HG03469 (cell line): ENCODE results near the gene FIP1L1.
A peak's percentile ranks its signal among the peaks of the same experiment; 100 is the strongest.
"Not testable (repeated sequence)": the region's sequence is repeated elsewhere in the genome, so short reads cannot be mapped to it uniquely, and the experiment has no call there.

Source experiments
- ATAC-seq: cut with Tn5 transposase; IDR thresholded peaks from one replicate; pipeline ENCODE4 v1.9.1; 2021; ENCODE audit warnings: mild to moderate bottlenecking, moderate library complexity, moderate number of reproducible peaks; ENCODE audit not compliant: unreplicated experiment

Gene FIP1L1, protein sequence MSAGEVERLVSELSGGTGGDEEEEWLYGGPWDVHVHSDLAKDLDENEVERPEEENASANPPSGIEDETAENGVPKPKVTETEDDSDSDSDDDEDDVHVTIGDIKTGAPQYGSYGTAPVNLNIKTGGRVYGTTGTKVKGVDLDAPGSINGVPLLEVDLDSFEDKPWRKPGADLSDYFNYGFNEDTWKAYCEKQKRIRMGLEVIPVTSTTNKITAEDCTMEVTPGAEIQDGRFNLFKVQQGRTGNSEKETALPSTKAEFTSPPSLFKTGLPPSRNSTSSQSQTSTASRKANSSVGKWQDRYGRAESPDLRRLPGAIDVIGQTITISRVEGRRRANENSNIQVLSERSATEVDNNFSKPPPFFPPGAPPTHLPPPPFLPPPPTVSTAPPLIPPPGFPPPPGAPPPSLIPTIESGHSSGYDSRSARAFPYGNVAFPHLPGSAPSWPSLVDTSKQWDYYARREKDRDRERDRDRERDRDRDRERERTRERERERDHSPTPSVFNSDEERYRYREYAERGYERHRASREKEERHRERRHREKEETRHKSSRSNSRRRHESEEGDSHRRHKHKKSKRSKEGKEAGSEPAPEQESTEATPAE

DNA sequence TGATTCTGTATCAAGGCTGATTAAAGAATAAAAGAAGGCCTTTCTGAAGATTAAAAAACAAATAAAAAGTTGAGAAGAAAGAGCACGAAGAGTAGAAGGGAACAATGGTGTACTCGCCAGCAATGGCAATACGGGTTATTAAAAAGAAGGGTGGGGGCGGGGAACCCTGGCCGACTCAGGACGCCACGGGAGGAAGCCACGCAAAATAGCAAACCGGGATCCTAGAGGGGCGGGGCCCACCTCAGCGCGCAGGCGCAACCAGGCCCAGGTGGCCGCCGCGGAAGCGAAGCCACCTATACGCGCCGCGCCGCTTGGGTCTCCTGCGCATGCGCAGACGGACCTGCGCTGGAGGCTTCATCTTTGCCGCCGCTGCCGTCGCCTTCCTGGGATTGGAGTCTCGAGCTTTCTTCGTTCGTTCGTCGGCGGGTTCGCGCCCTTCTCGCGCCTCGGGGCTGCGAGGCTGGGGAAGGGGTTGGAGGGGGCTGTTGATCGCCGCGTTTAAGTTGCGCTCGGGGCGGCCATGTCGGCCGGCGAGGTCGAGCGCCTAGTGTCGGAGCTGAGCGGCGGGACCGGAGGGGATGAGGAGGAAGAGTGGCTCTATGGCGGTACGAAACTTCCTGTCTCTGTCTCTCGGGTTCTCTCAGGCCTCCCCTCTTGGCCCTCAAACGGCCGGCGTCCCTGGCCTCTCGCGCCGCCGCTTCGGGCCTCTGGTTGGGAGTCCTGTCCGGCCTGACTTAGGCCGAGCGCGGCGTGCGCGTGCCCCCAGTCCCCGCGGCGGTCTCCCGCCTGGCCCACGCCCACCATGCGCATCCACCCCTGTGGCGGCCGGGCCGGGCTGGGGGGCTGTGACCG, at the start of gene FIP1L1:
TSS of gene FIP1L1 (plus strand) at position 323 of the 852 bp plus-strand sequence. CDS start at position 521, 198 bp downstream.
- peak; percentile 89 for ATAC-seq

GRCh38 chr4:53334916-53335315, 42.5 kb upstream of the FIP1L1 start:
- ATAC-seq, result not testable (repeated sequence)

- ATAC-seq, result not testable (repeated sequence)
Measured at GRCh38 chr4:53340145-53340544, 37.3 kb upstream of the FIP1L1 start.

- not testable (repeated sequence) for ATAC-seq
Measured at GRCh38 chr4:53346392-53346791, 31.0 kb upstream of the FIP1L1 start.

DNA sequence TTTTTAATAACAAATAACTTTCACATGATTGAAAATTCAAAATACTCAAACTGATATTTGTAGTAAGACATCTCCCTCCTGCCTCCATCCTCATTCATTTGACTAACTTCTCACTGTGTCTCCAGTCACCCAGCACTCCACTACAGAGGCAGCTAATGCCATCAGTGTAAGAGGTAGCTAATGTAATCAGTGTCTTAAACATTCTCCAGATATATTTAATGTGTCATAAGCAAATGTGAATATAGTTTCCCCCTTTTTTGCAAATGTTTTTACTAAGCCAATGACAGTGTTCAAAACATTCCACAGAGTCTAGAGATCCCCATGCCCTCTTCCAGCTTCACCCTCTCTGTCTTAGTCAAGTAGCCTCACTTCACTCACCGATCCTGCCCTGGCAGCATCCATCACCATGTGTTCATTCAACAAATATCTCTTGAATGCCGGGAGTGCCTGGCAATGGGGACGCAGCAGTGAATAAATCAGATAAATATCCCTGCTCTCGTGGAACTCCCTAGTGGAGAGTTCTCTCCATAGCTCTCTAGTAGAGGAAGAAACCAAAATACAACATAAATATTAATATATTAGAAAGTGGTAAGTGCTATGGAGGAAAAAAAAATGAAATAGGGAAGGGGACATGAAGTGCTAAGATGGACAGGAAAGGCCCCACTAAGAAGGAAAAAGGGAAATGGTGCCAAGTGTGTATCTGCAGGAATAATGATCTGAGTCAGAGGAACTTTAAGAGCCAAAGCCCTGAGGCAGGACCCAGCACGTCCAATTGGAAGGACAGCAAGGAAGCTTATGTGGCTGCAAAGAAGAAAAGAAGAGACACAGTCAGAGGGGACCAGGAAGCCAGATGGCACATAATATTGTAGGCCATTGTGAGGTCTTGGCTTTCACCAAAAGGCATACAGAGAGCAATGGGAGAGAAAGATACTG, 30.3 kb upstream of the FIP1L1 start:
- ATAC-seq, result no peak

- ATAC-seq, result no peak
Measured at GRCh38 chr4:53348046-53348445, 29.4 kb upstream of the FIP1L1 start.

DNA sequence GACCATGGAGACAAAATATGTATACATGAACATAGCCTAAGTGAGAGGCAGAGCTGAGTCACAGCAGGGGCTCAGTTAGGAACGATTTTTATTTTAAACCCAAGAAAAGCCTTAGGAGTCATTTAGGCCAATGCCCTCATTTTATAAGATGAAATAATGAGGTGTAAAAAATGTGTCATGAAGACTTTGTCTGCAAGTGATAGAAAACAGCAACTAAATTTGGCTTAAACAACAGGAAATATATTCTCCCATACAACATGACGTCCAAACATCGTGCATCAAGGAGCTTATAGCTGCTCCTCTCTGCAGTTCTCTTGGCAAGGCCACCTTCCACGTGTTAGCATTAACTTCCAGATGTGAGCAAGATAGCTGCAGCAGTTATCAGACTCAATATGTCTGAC, 28.4 kb upstream of the FIP1L1 start:
- ATAC-seq, result no peak

DNA sequence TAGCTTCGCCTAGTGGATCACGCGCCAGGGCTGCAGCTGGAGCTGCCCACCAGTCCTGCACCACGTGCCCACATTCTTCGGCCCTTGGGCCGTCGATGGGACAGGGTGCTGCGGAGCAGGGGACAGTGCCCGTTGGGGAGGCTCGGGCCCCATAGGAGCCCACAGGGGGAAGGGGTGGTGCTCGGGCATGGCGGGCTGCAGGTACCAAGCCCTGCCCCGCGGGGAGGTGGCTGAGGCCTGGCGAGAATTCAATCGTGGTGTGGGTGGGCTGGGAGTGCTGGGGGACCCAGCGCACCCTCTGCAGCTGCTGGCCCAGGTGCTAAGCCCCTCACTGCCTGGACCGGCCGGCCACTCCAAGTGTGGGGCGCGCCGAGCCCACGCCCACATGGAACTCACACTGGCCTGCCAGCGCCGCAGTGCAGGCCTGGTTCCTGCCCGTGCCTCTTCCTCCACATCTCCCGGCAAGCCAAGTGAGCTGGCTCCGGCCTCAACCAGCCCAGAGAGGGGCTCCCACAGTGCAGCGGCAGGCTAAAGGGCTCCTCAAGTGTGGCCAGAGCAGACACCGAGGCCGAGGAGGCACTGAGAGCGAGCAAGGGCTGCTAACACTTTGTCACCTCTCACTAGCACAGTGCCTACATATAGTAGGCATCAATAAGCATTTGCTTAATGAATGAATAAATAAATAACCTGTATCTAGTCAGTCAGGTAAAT, 23.3 kb upstream of the FIP1L1 start:
- ATAC-seq, result no peak

GRCh38 chr4:53355930-53356521, 21.4 kb upstream of the FIP1L1 start:
- ATAC-seq, result no peak

DNA sequence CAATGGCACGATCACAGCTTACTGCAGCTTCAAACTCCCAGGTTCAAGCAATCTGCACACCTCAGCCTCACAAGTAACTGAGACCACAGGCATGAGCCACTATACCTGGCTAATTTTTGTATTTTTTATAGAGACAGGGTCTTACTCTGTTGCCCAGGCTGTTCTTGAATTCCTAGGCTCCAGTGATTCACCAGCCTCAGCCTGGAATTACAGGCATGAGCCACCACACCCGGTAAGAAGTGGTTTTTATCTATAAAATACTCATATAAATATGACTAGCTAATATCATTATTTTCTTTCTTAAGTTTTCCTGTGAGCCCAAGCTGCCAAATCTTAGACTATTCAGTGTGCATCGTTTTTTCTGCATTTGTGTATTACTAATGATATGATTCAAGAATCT, 16.0 kb upstream of the FIP1L1 start:
- no peak for ATAC-seq

DNA sequence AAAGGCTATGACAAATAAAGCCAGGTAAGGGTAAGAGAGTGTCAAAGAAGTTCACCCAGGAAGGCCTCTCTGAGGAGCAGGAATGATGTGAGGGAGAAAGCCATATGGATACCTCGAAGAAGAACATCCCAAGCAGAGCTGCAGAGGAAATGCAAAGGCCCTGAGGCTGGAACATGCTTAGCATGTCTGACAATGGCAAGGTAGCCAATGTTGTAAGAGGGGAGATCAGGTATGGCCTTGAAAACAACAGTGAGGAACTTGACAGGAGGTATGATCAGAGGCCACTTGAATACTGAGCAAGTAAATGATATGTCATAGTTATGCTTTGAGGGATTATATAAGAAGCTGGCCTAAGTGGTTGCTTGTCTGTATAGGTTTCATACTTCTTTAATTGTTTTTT, 15.3 kb upstream of the FIP1L1 start:
- no peak for ATAC-seq

DNA sequence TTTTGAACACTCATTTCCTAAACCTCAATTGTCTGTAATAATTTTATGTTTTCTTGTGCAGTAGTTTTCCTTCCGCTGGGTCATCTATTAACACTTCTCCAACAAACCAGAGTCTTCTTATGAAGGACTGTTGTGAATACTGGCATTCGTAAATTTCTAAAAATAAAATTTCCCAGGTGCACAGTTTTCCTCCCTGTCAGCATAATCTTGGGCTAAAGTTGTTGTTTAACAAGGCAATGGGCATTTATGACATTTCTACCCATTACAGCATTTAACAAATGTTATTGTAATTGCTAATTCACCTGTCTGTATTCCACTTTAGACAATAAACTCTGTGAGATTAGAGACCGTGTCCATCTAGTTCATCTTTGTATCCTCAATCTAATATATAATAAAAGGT, 12.8 kb upstream of the FIP1L1 start:
- ATAC-seq, result no peak

- no peak for ATAC-seq
Measured at GRCh38 chr4:53365121-53365485, 12.3 kb upstream of the FIP1L1 start.

DNA sequence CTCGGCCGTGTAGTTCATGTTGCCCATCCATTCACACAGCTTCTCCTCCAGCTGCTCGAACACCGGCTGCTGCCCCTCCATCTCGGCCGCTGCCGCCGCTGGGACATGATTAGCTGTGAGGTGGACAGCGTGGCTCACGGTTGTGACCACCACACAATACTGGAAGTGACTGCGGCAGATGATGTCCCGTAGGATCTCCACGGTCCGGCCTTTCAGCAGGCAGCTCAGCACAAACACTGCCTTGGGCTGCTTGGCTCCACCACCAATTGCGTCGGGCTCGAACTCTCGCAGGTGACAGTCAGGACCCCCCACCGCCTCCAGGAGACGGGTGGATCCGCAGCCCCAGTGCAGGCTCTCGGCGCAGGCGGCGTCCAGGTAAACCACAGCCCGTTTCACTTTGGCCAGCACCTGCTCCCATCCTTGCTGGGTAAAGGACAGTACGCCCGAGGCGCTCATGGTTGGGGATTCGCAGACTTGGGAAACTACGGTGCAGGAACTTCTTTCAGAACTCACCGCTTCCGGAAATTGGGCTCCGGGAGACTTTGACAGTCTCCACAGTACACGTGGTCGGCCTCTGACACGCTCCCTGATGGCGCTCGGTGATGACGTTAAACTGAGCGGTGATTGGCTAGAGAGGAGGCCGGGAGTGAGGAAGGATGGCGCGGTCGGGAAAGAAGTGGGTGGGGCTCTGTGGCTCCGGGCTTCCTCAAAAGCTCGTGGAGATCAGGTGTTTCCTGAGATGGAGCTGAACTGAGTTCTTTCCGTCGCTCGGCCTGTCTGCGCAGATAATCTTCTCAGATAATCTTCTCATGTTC, 11.7 kb upstream of the FIP1L1 start, which contains the start of gene SCFD2:
TSS of gene SCFD2 (minus strand) at position 576 of the 815 bp plus-strand sequence.
- ATAC-seq, result peak; percentile 91

DNA sequence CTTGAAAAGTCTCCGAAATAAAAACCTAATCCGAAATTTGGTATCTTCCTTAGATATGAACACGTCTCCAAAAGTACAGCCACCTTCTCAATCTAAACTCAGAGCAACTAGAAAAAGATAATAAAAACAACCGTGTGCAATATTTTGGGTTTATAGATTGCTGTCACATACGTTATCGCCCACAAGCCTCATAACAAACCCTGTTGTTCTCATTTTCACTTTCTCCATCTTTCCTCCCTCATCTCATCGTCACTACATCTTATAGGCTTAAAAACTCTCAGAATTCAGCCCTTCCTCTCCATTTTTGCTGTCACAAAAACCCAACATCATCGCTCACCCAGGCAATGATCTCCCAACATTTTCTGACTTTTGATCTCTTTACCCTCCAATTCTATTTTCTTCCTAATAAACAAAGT, 11.1 kb upstream of the FIP1L1 start:
- no peak for ATAC-seq

DNA sequence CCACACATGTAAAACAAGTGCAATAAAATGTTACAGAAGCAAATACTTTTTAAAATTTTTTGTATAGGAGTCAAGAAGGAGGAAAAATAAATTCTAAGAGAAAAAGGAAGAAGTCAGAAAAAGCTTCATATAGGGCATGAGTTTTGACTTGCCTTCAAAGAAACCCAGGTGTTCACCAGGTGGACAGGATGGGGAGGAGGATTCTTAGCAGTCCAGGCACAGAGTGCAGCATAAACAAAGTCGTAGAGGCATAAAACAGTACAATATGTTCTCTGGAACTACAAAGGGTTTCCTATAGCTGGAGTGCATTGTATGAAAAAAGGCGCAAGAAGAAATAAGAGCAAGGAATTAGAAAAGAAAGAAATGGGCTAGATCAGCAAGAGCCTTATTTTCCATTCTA, 9.7 kb upstream of the FIP1L1 start:
- no peak for ATAC-seq

- no peak for ATAC-seq
Measured at GRCh38 chr4:53371049-53371448, 6.4 kb upstream of the FIP1L1 start.

DNA sequence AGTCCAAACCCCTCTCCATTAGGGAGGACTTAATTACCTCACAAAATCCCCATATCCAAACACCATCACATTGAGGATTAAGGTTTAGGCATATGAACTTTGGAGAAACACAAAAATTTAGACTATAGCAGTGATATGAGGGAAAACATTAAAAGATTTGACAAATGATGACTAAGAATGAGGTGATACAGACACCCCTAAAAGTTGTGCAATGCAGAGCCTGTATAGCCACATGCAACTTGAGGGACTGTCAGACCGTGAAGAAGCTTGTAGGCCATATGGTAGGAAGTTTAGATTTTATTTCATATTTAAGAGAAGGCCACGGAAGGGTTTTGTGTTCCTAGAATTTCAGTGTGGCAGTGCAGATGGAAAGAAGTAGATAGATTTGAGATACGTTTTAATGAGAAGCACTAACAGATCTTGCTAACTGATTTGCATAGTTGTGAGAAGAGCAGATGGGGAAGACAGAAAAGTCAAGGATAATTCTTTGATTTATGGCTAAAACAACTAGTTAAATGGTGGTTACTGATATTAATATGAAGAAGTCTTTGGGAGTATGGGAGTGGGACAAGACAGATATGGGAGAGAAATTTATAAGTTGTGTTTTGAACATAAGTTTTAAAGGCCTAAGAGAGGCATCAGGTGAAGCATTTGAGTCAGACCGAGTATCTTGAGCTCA, 5.5 kb upstream of the FIP1L1 start:
- ATAC-seq, result no peak
